Upper lobe of left lung (tissue), 4 donors: Measurements from ENCODE around the gene TTC7B.

ENCODE experiments used
- EP300 ChIP-seq, 4 donors: sonication (generic); formaldehyde crosslinking; IDR thresholded peaks; one replicate each; pipeline ENCODE4 v1.5.1; 2017; ENCODE audit warnings: antibody characterized with exemption in 4 of 4, control low read depth in 2 of 4
- TF ChIP-seq, protein P1 (sequence below), 6 experiments: fragments of 450-650 bp in 4 of 6; fragments of 200-600 bp in 2 of 6; sonication (generic) in 2 of 6; IDR thresholded peaks; one replicate each; pipeline ENCODE4 v1.5.1; 2016 to 2019; ENCODE audit warnings: antibody characterized with exemption in 6 of 6

DNA sequence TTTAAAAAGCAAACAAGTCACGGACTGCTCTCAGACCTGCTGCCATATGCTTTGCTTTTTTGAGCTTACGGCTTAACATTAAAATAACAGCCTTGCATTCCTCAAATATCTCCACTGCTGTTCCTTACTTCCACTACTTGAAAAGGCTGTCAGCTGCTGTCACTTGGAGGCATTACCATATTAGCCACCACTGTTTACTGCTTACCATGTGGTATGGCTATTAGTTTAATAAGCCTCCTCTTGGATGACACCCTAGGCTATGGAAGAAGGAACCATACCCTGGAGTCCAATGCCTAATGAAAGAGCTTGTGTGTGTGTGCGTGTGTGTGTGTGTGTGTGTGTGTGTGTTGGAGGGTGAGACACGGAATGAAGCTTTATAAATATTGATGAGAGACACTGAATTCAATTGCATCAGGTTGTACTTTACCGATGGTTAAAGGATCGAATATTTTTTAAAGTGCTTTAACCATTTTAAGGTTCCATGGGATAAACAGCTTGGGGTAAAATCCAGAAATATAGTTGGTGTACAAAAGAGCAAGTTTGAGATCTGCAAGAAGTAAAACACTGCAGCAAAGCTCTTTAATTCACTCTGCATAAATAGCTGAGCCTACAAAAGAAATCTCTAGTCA lies 174.5 kb downstream of the TTC7B start:
- TF ChIP-seq, protein P1, sequence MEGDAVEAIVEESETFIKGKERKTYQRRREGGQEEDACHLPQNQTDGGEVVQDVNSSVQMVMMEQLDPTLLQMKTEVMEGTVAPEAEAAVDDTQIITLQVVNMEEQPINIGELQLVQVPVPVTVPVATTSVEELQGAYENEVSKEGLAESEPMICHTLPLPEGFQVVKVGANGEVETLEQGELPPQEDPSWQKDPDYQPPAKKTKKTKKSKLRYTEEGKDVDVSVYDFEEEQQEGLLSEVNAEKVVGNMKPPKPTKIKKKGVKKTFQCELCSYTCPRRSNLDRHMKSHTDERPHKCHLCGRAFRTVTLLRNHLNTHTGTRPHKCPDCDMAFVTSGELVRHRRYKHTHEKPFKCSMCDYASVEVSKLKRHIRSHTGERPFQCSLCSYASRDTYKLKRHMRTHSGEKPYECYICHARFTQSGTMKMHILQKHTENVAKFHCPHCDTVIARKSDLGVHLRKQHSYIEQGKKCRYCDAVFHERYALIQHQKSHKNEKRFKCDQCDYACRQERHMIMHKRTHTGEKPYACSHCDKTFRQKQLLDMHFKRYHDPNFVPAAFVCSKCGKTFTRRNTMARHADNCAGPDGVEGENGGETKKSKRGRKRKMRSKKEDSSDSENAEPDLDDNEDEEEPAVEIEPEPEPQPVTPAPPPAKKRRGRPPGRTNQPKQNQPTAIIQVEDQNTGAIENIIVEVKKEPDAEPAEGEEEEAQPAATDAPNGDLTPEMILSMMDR (IDR thresholded peaks at IDR 0.05): no peak
- TF ChIP-seq EP300 (IDR thresholded peaks at IDR 0.05): no peak
